NOMO-1 treated with DMSO at 0.1 percent for 48 hours (cell line): ENCODE measurements around the gene CCDC92B.
"Not testable (repeated sequence)": the region's sequence is repeated elsewhere in the genome, so short reads cannot be mapped to it uniquely, and the experiment has no call there.

Experiments used
- DNase-seq: peaks from one replicate; lab custom pipeline; 2025; ENCODE audit not compliant: unreplicated experiment; lab: John Stamatoyannopoulos, UW

CCDC92B gene

DNA sequence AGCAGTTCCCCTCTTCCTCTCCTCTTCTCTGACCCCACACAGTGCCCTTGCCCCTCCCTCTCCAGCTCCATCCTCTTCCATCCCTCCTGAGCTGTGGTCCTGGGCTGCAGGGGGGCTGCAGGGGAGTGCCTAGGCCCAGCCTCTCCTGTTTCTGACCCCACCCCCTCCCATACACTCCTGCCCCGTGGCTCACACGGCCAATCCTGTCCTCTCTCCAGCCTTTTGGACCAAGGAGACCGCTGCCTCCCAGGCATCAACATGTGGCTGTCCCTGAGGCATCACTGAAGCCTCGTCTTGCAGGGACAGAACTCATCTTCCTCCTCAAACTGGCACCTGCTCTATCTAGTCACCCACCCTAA, 44.6 kb downstream of the CCDC92B start:
- no peak for DNase-seq

DNA sequence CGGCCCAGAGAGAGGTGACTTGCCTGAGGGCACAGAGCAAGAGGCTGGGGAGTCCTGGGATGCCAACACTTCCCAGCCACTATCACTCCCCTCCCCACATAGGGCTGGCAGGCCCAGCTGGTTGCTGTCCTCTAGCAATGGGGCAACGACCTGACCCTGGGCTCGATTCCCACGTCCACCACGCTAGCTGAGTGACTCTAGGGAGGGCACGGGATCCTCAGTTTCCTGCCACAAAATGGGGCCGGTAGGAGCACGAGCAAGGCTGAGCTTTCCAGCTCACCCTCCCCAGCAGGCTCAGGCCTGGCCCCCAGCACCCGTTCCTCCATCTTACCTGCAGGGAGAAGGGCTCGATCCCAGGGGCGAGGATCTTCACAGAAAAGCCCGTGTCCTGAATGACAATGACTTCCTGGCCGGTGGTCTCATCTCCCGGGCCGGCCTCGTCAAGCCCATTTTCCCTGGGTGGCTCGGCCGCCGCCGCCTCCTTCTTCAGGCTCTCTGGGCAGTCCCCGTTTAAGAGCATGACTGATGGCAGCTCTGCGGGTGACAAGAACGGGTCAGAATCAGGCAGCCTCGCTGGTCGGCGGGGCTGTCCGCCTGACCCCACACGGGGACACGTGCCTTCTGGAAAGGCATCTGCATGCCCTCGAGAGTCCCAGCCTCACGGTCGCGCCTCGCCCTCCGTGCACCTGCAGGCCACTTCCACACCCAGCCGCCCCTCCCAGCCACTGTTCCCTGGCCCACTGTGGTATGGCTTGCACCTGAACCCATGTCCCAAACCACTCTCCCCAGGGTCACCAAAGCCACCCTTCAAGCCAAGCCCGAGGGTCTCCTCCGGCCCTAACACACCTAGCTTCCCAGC, 45.2 kb downstream of the CCDC92B start:
- DNase-seq = no peak

DNA sequence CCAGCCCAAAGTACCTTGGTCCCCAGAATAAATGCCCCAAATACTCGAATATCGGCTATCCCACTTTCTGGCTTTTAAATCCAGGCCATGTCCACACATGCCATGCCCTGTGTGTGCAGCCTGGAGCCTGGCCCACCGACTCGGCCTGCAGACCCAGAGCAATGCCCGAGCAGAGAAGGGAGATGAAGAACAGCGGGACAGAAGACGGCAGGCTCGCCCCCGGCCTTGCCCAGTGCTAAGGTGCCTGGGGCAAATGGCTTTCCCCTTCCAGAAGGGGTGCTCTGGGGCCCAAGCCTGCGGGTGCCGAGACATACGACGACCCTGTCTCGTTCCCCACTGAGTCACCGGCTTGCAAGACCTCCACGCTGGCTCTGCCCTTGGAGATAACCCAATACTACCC, 45.8 kb downstream of the CCDC92B start:
- no peak for DNase-seq

DNA sequence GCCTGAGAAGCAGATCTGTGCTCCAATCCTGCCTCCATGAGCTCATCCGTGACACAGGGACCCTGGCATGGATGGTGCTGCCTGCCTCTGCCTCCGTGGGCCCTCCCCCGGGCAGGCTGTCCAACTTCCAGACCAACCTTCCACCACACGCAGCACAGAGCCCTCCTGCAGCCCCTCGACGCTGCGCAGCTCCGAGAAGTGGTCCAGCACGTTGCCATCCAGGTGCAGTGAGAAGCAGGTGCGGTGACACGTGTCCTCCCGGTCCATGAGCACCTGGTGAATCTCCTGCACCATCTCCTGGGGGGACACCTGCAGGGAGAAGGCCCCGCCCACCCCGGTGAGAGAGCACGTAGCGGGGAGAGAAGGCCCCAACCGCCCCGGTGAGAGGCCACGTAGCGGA, 46.3 kb downstream of the CCDC92B start:
- DNase-seq = no peak

DNA sequence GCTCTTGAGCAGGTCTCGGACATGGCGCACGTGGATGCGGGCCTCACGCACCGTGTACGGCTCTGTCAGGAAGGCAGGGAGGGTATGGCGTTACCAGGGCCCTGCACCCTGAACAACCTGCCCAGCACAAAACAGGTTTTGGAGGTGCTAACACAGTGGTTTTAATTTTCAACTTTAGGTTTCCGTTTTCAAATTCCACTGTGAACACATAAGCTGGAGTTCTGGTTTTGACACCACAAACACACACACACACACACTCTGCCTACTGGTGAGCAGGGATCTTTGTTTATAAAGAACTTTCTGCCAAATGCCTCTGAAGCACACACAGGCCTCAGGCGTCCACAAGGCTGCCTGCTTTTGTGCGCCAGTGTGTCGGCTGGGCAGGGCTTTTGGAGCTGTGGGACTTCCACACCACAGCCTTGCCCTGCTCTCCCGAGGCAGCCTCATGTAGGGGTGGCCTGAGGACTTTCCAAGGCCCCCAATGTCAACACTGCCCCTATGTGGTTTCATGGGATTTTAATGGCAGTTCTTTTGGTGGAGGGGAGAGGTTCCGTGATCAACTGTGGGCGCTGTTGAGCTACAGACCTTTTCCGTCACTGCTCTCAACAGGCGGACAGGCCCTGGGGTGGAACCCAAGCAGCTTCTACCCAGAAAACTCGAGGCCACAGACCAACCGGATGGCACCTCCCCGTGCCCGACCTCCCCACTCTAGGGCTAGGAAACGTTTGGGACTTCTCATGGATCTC, 47.3 kb downstream of the CCDC92B start:
- no peak for DNase-seq

DNA sequence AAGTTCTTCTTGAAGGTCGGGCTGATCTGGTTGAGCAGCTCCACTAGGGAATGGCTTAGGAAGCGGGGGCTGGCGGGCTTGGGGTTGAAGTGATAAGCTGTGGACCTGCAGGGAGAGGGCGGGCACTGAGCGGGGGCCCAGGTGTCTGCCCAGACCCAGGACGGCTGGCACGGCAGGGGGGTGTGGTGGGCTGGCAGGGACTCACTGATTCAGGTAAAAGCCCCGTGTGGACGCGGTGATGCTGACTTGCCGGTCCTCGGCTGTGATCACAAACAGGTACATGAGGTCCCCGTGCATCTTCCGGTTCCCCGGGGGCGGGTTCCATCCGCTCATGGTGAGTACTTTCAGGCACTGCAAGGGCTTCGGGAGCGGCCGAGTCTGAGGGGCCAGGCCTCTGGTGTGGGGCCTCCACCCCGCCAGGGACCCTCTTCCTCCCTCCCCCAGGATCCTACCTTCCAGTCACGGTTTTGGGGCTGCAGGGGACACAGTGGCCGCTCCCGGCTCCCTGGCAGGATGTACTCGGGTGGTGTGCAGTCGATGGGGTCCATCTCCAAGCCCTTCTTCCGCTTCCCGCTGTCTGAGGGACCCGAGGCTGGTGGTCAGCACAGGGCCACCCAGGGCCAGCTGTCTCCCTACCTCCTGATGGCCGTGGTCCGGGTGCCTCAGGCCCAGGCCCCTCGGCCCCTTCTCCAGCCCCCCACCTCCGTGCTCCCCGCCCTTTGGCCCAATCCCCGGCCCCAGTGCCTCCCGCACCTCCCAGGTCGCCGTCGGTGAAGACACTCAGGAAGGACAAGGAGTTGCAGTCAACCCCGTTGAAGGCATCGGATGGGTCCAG, 48.1 kb downstream of the CCDC92B start:
- no peak for DNase-seq

DNA sequence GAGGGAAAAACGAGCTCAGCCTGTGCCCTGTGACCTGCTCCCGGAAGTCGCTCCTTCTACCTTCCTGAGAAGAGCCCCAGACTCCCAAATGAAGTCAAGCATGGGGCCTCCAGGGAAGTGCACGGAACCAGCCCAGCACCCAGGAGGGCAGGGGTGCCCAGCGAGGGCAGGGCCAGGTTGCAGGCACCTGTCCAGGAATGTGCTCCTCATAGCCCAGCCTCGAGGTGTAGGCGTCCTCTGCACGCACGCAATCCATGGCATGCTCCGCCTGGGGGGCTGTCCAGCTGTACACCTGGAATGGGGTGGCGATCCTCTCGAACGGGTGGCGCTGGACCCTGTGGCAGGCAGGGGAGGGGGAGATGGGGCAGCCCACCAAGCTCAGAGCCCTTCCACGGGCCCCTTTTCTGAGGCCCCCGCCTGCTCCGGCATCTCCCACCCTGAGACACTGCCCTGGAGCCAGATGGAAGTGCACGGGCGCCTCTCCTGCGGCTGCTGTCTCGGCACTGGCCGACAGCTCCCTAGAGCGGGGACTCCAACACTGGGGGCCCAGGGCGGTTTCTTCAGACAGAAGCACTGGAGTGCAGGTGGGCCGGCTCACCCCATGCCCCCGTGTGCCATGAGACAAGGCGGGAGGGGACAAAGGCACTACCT, 48.8 kb downstream of the CCDC92B start:
- peak; percentile 100 for DNase-seq

DNA sequence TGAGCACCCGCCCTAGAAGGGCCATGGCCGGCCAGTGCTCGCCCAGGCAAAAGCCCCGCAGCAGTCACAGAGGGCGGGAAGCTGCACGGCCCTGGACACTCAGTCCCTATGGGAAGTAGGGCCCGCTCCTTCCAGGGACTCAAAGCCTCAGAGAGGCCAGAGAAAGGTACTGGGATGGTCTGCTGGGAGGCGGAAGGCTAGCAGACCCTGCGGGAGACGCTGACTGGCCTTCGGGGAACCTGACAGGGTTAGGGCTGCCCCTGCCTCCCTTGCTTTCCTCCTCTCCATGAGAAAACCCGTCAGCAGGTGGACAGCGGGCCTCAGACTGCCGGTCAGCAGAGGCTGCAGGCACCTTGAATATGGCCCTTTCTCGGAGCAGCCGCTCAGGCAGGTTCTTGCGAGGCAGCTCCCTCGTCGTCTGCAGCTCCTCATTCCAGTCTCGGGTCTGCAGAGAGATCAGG, 49.4 kb downstream of the CCDC92B start:
- DNase-seq = no peak

DNA sequence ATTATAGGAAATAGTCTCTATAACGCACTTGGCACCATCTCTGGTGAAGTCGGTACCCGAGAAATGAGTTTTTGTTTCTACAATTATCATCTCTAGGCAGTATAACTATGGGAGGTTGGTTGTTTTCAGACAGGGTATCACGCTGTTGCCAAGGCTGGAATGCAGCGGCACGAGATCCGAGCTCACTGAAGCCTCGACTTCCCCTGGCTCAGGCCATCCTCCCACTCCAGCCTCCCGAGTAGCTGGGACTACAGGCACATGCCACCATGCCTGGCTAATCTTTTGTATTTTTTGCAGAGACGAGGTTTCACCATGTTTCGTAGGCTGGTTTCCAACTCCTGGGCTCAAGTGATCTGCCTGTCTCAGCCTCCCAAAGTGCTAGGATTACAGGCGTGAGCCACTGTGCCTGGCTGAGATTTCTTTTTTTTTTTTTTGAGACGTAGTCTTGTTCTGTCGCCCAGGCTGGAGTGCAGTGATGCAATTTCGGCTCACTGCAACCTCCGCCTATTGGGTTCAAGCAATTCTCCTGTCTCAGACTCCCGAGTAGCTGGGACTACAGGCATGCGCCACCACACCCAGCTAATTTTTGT, 50.1 kb downstream of the CCDC92B start:
- DNase-seq = not testable (repeated sequence)

DNA sequence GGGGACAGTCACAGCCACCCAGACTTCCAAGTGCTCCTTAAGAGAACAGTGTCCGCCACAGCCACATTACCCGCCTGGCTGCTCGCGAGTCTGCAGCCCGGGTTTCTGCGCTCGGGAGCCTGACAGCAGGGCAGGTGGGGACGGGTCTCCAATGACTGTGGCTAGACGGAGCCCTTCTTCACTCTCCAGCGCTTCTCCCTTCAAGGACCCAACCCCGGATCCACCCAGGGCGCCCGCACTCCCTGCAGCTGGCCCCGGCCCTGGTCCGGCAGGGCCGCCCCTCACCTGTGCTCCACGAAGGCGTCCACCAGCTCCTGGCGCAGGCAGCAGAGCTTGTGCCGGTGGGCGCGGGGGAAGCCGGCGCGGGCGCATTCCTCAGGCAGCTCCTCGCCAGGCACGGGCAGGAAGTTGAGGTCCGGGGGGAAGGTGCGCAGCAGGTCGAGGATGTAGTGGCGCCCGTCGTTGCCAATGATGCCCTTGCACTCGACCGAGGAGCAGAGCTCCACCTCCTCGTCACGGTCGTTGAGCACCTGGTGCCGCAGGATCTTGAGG, 51.8 kb downstream of the CCDC92B start:
- no peak for DNase-seq

DNA sequence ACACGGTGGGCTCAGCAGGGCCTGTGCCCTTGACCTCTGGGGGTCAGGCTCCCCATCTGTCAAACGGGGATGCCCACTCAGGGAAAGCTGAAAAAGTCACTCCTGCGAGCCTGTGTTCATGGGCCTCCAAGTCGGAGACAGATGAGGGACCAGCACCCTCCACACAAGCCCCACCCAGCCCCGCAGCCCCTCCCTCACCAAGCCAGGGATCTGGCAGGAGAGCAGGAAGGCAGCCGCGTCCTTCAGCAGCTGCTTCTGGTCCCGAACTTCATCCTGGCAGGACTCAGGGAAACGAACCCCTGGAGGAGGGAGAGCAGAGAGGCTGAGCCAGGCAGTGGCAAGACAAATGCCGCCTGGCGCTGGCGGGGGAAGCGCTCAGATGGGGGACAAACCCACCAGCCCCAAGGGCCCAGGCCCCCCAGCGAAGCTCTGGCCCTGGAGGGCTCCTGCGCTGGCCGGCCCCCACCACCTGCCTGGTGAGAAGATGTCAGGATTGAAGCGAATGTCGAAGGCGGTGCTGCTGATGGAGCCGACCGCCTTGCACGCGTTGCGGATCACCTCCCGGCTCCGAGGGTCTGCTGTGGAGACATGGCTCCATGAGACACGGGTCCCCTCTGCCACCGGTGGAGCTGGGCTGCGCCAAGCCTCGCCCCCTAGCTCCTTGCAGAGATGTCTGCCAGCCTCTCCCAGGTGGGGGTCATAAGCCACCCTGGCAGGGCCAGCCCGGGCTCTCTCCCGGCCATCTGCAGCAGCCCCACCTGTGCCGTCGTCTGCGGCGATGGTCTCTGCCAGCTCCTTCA, 53.3 kb downstream of the CCDC92B start:
- no peak for DNase-seq

DNA sequence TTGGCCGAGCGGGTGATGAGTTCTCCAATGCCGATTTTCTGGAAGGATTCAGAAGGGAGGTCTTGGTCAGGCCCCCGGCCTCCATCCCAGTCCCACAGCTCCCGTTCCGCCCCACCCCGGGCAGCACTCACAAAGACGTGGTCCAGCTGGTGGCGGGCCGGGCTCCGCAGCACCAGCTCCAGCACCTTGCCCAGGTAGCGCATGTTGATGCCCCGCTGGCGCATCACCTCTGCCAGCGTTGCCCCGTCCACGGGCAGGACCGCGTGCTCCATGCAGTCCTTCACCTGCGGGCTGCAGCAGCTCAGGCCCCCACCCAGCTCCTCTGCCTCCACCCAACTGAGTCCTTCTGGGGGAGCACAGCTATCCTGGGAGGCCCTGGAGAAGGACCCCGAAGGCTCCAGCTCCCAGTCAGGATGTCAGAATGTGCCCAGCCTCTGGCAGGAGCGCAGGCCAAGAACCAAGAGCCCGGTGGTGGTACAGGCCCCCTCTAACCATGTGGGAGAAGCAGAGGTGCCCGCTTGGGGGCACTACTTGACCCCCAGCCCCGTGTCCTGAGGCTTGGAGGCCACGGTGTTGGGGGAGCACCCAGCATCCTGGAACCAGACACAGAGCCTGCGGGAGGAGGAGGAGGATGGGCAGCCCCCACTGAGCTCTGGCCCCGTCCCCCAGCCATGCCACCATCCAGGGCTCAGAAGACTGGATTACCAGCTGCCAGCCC, 54.0 kb downstream of the CCDC92B start:
- no peak for DNase-seq

DNA sequence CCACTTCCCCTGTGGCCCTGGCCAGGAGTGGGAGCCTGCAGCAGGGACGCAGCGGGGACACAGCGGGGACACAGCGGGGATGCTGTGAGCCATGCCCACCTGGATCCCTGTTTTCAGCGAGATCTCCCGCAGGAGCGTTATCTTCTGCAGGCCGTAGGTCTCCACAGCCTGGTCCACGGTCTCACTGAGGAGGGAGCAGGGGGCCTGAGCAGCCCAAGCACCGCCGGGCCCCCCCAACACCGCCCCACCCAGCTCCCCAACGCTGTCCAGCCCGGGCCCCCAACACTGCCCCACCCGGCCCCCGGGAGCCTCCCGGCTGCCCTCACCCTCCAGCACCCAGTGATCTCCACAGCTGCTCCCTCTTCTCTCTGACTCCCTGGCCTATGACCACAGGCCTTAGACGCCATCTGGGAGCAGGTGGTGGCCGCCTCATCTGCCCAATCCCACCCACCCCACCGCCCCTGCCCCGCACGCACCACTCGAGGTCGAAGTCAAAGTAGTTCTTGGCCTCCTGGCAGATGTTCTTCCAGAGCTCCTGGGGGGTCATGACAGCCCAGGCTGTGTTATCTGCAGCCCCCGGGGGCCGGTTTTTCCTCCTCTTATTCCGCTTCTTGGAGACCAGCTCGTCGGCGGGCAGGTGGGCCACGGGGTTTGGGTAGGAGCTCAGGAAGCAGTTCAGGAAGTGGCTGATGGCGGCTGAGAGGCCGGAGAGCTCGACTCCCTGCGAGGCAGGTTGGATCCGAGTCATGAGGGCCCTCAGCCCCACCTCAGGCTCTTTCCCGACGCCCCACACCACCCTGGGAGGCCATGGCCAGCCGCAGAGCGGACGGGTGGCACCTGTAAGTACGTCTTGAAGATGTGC, 54.8 kb downstream of the CCDC92B start:
- no peak for DNase-seq

DNA sequence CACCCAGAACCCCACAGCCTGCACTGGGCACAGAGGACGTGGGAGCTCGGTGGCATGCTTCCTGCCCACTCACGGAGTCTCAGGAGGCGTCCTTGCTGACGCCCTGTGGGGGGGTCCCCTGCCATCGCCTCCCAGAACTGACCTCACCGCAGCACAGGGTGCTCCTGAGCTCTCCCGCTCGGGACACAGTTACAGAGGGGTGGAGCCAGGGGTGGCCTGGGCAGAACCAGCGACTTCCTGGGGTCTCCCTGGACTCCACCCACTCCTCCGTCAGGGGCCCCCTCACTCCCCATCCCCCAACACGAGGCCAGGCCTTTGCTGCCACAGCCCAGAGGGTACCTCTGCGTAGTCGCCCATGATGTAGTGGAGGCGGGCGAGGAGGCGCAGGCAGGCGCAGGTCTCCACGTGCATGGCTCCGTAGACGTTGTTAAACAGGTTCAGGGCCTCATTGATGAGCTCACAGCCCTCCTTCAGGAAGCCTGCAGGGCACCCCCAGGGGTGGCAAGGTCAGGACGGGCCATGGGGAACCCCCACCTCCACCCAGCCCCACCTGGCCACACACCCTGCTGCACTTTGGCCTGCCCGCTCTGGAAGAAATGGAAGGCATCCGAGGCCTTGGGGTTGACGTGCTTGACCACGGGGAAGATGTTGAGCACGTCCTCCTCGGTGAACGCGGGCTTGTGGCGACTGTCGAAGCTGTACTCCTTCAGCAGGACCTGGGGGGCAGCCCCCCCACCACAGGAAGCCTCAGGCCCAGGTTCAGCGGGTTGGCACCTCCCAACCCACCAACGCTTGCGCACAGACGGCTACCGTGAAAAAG, 55.7 kb downstream of the CCDC92B start:
- no peak for DNase-seq

DNA sequence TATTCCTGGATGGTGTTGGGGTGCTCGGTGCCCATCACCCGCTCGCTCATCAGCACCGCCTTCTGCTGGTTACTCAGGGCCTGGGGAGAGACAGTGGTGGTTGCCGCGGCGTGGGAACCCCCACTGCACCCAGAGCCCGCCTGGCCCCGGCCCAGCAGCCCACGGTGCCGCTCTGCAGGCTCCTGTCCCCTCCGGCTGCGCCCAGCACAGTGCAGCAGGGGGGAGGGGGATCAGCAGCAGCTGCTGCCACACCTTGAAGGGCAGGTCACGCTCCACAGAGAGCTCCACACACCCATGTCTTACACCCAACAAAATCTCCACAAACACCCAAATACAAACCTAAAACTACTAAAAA, 56.7 kb downstream of the CCDC92B start:
- DNase-seq = no peak

DNA sequence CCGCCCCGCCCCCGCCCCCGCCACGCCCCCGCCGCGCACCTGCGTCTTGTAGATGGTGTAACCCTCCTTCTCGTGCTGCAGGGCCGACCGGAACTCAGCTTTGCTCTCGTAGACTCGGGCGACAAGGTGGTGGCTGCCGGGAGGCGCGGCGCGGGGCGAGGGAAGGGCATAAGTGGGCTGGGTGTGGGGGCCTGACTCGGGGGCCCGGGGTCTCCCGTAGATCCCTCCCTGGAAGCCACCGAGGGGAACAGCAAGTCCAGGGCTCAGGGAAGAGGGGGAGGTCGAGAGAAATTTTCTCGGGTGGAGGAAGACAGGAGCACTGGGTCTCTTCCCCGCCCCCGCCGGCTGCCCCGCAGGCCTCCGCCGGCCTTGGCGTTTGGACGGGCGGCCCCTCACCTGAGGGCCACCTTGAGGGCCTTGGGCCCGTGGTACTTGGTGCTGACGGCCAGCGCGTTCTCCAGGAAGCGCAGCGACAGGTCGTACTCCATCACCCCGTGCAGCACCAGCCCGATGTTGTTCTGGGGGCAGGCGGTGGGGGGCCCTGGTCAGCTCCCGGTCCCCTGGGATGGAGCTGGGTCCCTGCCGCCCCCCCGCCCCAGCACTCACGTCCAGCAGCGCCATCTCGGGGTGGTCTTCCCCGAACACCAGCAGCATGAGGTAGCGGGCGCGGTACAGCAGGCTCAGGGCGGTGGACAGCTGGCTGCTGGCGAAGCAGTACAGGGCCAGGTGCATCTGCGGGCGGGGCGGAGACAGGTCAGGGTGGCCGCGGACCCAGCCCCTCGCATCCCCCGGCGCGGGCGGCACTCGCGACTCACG, 57.3 kb downstream of the CCDC92B start:
- no peak for DNase-seq
